Measurements from ENCODE around the gene GNAZ.

GRCh38 chr22:23098230-23098705, 27.9 kb downstream of the GNAZ start:
- no peak for TF ChIP-seq CTCF (IDR thresholded peaks at IDR 0.05; ENCODE audit: poor library complexity, severe bottlenecking)
- TF ChIP-seq EZH2 (IDR thresholded peaks at IDR 0.05; ENCODE audit: borderline replicate concordance, insufficient read depth, low read length, poor library complexity, severe bottlenecking) = no peak
- no peak for TF ChIP-seq REST (IDR thresholded peaks at IDR 0.05; ENCODE audit: borderline replicate concordance)
- no peak for TF ChIP-seq POLR2AphosphoS5 (IDR thresholded peaks at IDR 0.05)
- TF ChIP-seq MXI1 (conservative IDR thresholded peaks at IDR 0.05; ENCODE audit: poor library complexity, severe bottlenecking) = no peak
